A673 (cell line): Measurements from ENCODE around the gene BRPF3. TPM values are rescaled to one million over a fixed set of nuclear protein-coding genes. Genes with fewer than 3 reads are reported as not detected.

ENCODE experiments used
- BruUV-seq: library from RNA; stranded (reverse); fragments of 400-500 nt; replicated peaks from 2 replicates; lab custom pipeline; 2021; lab: Mats Ljungman, UMichigan
- CTCF ChIA-PET: fragments of 300-600 bp; sonication (Branson Sonifier 250); formaldehyde crosslinking; loops from one replicate; lab custom pipeline; 2022; ENCODE audit warnings: antibody characterized with exemption; lab: Charles Lee
- POLR2A ChIA-PET: fragments of 300-600 bp; sonication (Branson Sonifier 250); formaldehyde crosslinking; loops from one replicate; lab custom pipeline; 2022; ENCODE audit warnings: antibody characterized with exemption; ENCODE audit not compliant: low non-redundant PET; lab: Charles Lee
- DNase-seq: peaks from one replicate; pipeline ENCODE4 v3.0.0-alpha.2; 2015; ENCODE audit warnings: low spot score
- H3K27ac ChIP-seq: fragments of 200-600 bp; sonication (generic); 2 replicates; pipeline ENCODE4 v1.5.1; 2016; ENCODE audit warnings: mixed run types, low read depth, mild to moderate bottlenecking, mixed read lengths, antibody characterized with exemption, low read length; ENCODE audit not compliant: poor library complexity, severe bottlenecking
- H3K27me3 ChIP-seq: fragments of 200-600 bp; sonication (generic); replicated peaks from 2 replicates; pipeline ENCODE4 v1.6.1; 2017; ENCODE audit warnings: mixed run types, low read depth, mild to moderate bottlenecking, mixed read lengths, antibody characterized with exemption, low read length; ENCODE audit not compliant: insufficient read depth, poor library complexity
- H3K36me3 ChIP-seq: fragments of 200-600 bp; sonication (generic); 2 replicates; pipeline ENCODE4 v1.6.1; 2016; ENCODE audit warnings: mixed run types, mild to moderate bottlenecking, mixed read lengths, antibody characterized with exemption, low read length; ENCODE audit not compliant: insufficient read depth, poor library complexity, severe bottlenecking
- H3K4me1 ChIP-seq: fragments of 200-600 bp; sonication (generic); 2 replicates; pipeline ENCODE4 v1.6.1; 2017; ENCODE audit warnings: mixed run types, mild to moderate bottlenecking, mixed read lengths, antibody characterized with exemption, low read length; ENCODE audit not compliant: insufficient read depth, poor library complexity, severe bottlenecking
- H3K4me3 ChIP-seq: fragments of 200-600 bp; sonication (generic); 2 replicates; pipeline ENCODE4 v1.5.1; 2016; ENCODE audit warnings: low read depth, mixed run types, mild to moderate bottlenecking, mixed read lengths, low read length; ENCODE audit not compliant: poor library complexity, severe bottlenecking
- H3K9me3 ChIP-seq: fragments of 200-600 bp; sonication (generic); 2 replicates; pipeline ENCODE4 v1.6.1; 2016; ENCODE audit warnings: mixed run types, low read depth, mild to moderate bottlenecking, mixed read lengths, antibody characterized with exemption, low read length; ENCODE audit not compliant: poor library complexity, severe bottlenecking
- CTCF ChIP-seq: fragments of 300-800, 200-600 bp; sonication (generic); conservative IDR thresholded peaks from 2 replicates; pipeline ENCODE4 v1.5.1; 2017; ENCODE audit warnings: low read depth, mild to moderate bottlenecking, antibody characterized with exemption, low read length, moderate library complexity, mixed read lengths
- EZH2 ChIP-seq: fragments of 200-600 bp; sonication (generic); IDR thresholded peaks from 2 replicates; pipeline ENCODE4 v1.6.1; 2017; ENCODE audit warnings: borderline replicate concordance, low read depth, mild to moderate bottlenecking, mixed read lengths, antibody characterized with exemption, low read length; ENCODE audit not compliant: poor library complexity, severe bottlenecking
- intact Hi-C: fragments of 100-400 bp; cut with micrococcal nuclease; formaldehyde crosslinking; loops from one replicate; pipeline ENCODE4 v1.10.0; 2022; ENCODE audit not compliant: unreplicated experiment
- total RNA-seq: library from RNA; stranded (reverse); gene quantifications from 2 replicates; pipeline ENCODE4 v1.2.3, GENCODE V29; 2021

The BRPF3 gene
- total RNA-seq, 1 experiment from 2014 or later = 39.3 TPM

DNA sequence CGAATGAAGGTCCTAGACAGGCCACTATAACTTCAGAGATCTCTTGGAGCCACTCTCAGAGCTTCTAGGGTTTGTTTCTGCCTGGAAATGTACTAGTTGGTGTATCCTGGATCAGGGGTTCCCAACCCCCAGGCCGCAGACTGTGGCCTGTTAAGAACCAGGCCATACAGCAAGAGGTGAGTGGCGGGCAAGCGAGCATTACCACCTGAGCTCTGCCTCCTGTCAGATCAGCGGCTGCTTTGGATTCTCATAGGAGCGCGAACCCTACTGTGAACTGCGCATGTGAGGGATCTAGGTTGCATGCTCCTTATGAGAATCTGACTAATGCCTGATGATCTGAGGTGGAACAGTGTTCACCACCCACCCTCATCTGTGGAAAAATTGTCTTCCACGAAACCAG, 2.4 kb downstream of the BRPF3 start:
- H3K27ac ChIP-seq = no peak overlapping the region
- peaks cover 8% of the 10 kb centered on the region for H3K4me1 ChIP-seq
- H3K9me3 ChIP-seq = no peaks in the 10 kb centered on the region
- peaks cover 35% of the 10 kb centered on the region for H3K36me3 ChIP-seq
- DNase-seq = no peak
- BruUV-seq = no TSS peak
- H3K4me3 ChIP-seq = no peak overlapping the region
- ChIA-PET CTCF (no interaction called here), POLR2A (interaction anchor here (0.6 kb wide), 1 partner anchor 88 kb away, joined by 12 read pairs; no protein-coding TSS in a partner anchor)
- H3K27me3 ChIP-seq = no peaks in the 10 kb centered on the region
- no peak for TF ChIP-seq CTCF
- TF ChIP-seq EZH2 = no peak
- intact Hi-C loops = loop anchor here (10.0 kb wide), 1 partner anchor 74 kb away; no protein-coding TSS in a partner anchor

GRCh38 chr6:36200154-36200891, 3.8 kb downstream of the BRPF3 start:
- no peak overlapping the region for H3K27ac ChIP-seq
- H3K27me3 ChIP-seq = no peaks in the 10 kb centered on the region
- intact Hi-C loops = no loop called here
- no peak for TF ChIP-seq EZH2
- no peak for TF ChIP-seq CTCF
- ChIA-PET POLR2A (no interaction called here), CTCF (no interaction called here)
- BruUV-seq = no TSS peak
- peaks cover 35% of the 10 kb centered on the region for H3K36me3 ChIP-seq
- peaks cover 7% of the 10 kb centered on the region for H3K4me1 ChIP-seq
- no peaks in the 10 kb centered on the region for H3K9me3 ChIP-seq
- DNase-seq = no peak
- H3K4me3 ChIP-seq = no peak overlapping the region

GRCh38 chr6:36200998-36201596, 4.6 kb downstream of the BRPF3 start:
- POLR2A ChIA-PET = no interaction called here
- CTCF ChIA-PET = no interaction called here
- no TSS peak for BruUV-seq
- intact Hi-C loops = no loop called here
- no peak for DNase-seq
- Histone ChIP-seq H3K27ac (no peak overlapping the region), H3K9me3 (no peaks in the 10 kb centered on the region), H3K27me3 (no peaks in the 10 kb centered on the region), H3K4me1 (no peaks in the 10 kb centered on the region), H3K36me3 (peaks cover 42% of the 10 kb centered on the region), H3K4me3 (no peak overlapping the region)
- TF ChIP-seq CTCF (no peak), EZH2 (no peak)
